ENCODE results near the gene CABLES2.
A peak's percentile ranks its signal among the peaks of the same experiment; 100 is the strongest.

DNA sequence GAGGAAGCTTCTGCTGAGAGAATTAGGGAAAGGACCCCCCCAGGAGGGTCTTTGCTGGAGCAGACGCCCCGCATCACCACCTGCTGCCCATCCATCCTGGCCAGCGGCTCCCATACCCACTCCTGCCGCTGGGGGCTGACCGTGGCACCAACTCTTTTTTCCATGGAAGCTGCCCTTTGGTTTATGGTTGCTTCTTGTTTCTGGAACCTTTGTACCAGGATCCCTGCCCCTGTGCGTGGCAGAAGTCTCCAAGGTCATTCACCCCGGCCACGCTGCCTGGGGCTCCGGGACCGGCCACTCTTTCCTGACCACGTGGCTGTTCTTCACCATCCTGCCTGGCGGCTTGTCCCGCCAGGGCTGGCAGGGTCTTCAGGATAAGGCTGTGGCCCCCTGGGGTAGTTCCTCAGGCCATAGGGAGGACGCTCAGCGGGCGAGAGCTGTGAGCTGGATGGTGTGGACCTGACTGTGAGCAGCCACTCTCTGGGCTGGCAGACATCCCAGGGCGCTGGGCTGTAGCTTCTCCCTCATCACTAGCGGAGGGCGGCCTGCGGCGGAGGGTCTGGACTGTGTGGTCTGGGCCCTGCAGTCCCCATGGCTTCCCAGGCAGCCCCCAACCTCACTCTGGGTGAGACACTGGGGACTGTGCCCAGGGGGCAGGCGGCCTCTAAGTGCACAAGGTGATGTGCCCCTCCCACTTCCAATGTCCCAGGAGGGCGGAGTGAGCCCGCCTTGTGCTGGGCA lies 43.0 kb upstream of the CABLES2 start:
- TF ChIP-seq, protein P1, sequence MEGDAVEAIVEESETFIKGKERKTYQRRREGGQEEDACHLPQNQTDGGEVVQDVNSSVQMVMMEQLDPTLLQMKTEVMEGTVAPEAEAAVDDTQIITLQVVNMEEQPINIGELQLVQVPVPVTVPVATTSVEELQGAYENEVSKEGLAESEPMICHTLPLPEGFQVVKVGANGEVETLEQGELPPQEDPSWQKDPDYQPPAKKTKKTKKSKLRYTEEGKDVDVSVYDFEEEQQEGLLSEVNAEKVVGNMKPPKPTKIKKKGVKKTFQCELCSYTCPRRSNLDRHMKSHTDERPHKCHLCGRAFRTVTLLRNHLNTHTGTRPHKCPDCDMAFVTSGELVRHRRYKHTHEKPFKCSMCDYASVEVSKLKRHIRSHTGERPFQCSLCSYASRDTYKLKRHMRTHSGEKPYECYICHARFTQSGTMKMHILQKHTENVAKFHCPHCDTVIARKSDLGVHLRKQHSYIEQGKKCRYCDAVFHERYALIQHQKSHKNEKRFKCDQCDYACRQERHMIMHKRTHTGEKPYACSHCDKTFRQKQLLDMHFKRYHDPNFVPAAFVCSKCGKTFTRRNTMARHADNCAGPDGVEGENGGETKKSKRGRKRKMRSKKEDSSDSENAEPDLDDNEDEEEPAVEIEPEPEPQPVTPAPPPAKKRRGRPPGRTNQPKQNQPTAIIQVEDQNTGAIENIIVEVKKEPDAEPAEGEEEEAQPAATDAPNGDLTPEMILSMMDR (IDR thresholded peaks at IDR 0.05), result peak in 4 of 6 experiments; percentile 29 to 83 (median 81)
- peak in 1 of 2 donors; percentile 9 for TF ChIP-seq POLR2A (IDR thresholded peaks at IDR 0.05)
